Neural progenitor cell (in vitro differentiated cells): Measurements from ENCODE around the gene N4BP3. TPM values are rescaled to one million over a fixed set of nuclear protein-coding genes. Genes with fewer than 3 reads are reported as not detected.
A peak's percentile ranks its signal among the peaks of the same experiment; 100 is the strongest.

ENCODE experiments used
- DNase-seq: peaks from one replicate; pipeline ENCODE4 v3.0.0-alpha.2; 2016; ENCODE audit warnings: low spot score
- H2AFZ ChIP-seq: fragments of 200-600 bp; sonication (generic); replicated peaks from 2 replicates; pipeline ENCODE4 v1.6.1; 2016; ENCODE audit warnings: antibody characterized with exemption
- H3F3A ChIP-seq: fragments of 200-600 bp; sonication (generic); 2 replicates; pipeline ENCODE4 v1.6.1; 2016; ENCODE audit warnings: antibody characterized with exemption, low read depth
- H3K27ac ChIP-seq: fragments of 200-600 bp; sonication (generic); 2 replicates; pipeline ENCODE4 v1.5.1; 2016; ENCODE audit warnings: mild to moderate bottlenecking
- H3K27me3 ChIP-seq: fragments of 200-600 bp; sonication (generic); 2 replicates; pipeline ENCODE4 v1.6.1; 2016; ENCODE audit warnings: mild to moderate bottlenecking, moderate library complexity
- H3K36me3 ChIP-seq: fragments of 200-600 bp; sonication (generic); 2 replicates; pipeline ENCODE4 v1.5.1; 2016
- H3K4me1 ChIP-seq: fragments of 200-600 bp; sonication (generic); 2 replicates; pipeline ENCODE4 v1.6.1; 2016; ENCODE audit warnings: mixed run types
- H3K4me2 ChIP-seq: fragments of 200-600 bp; sonication (generic); 2 replicates; pipeline ENCODE4 v1.6.1; 2016
- H3K4me3 ChIP-seq: fragments of 200-600 bp; sonication (generic); 2 replicates; pipeline ENCODE4 v1.5.1; 2016
- H3K79me2 ChIP-seq: fragments of 200-600 bp; sonication (generic); 2 replicates; pipeline ENCODE4 v1.6.1; 2016; ENCODE audit warnings: low read depth
- H3K9ac ChIP-seq: fragments of 200-600 bp; sonication (generic); 2 replicates; pipeline ENCODE4 v1.6.1; 2016
- H3K9me3 ChIP-seq: fragments of 200-600 bp; sonication (generic); 2 replicates; pipeline ENCODE4 v1.5.1; 2016; ENCODE audit warnings: low read depth
- H4K20me1 ChIP-seq: fragments of 200-600 bp; sonication (generic); 2 replicates; pipeline ENCODE4 v1.6.1; 2016; ENCODE audit warnings: low read depth
- H3K27ac Mint-ChIP-seq: 3 replicates; pipeline ENCODE4 v1.8.0; 2021; ENCODE audit warnings: mixed read lengths
- H3K27me3 Mint-ChIP-seq: 2 replicates; pipeline ENCODE4 v1.8.0; 2022; ENCODE audit warnings: low read depth, mild to moderate bottlenecking, inconsistent platforms, moderate library complexity, mixed read lengths; ENCODE audit not compliant: insufficient read depth
- H3K36me3 Mint-ChIP-seq: 3 replicates; pipeline ENCODE4 v1.8.0; 2021; ENCODE audit warnings: mixed read lengths
- H3K4me1 Mint-ChIP-seq: 3 replicates; pipeline ENCODE4 v1.8.0; 2021; ENCODE audit warnings: mixed read lengths
- H3K4me3 Mint-ChIP-seq: 3 replicates; pipeline ENCODE4 v1.8.0; 2021; ENCODE audit warnings: mild to moderate bottlenecking, moderate library complexity, mixed read lengths
- H3K9me3 Mint-ChIP-seq: 3 replicates; pipeline ENCODE4 v1.8.0; 2020; ENCODE audit warnings: mixed read lengths
- CTCF ChIP-seq: fragments of 200-600 bp; sonication (generic); IDR thresholded peaks from 2 replicates; pipeline ENCODE4 v1.5.1; 2017; ENCODE audit warnings: antibody characterized with exemption, mild to moderate bottlenecking
- EZH2 ChIP-seq: fragments of 200-600 bp; sonication (generic); IDR thresholded peaks from 2 replicates; pipeline ENCODE4 v1.6.1; 2017; ENCODE audit warnings: antibody characterized with exemption, mild to moderate bottlenecking, moderate library complexity
- EZH2phosphoT487 ChIP-seq: fragments of 200-600 bp; sonication (generic); IDR thresholded peaks from 2 replicates; pipeline ENCODE4 v1.6.1; 2017; ENCODE audit warnings: antibody characterized with exemption
- total RNA-seq: library from RNA; depleted of rRNA; stranded (reverse); fragments of >200 nt; gene quantifications from 2 replicates; pipeline ENCODE4 v1.2.3, GENCODE V29; 2015; ENCODE audit warnings: low replicate concordance

N4BP3 gene
- total RNA-seq, 1 donor from 2014 or later = 4.1 TPM

GRCh38 chr5:178108966-178109365 is 4.4 kb upstream of the N4BP3 start:
- Histone ChIP-seq H3K79me2 (peaks cover 8% of the 10 kb centered on the region), H3K4me3 (no peak overlapping the region), H3K9me3 (no peaks in the 10 kb centered on the region), H3F3A (peaks cover 28% of the 10 kb centered on the region), H3K27ac (no peak overlapping the region), H3K4me1 (peaks cover 8% of the 10 kb centered on the region), H3K27me3 (peaks cover 12% of the 10 kb centered on the region), H3K9ac (no peak overlapping the region), H4K20me1 (peaks cover under 1% of the 10 kb centered on the region), H3K36me3 (no peaks in the 10 kb centered on the region), H2AFZ (no peak overlapping the region), H3K4me2 (no peak overlapping the region)
- no peak overlapping the region for H3K27ac Mint-ChIP-seq
- no peaks in the 10 kb centered on the region for H3K36me3 Mint-ChIP-seq
- no peak overlapping the region for H3K4me3 Mint-ChIP-seq
- H3K4me1 Mint-ChIP-seq = peaks cover 17% of the 10 kb centered on the region
- TF ChIP-seq EZH2phosphoT487 (no peak), CTCF (no peak), EZH2 (no peak)
- H3K27me3 Mint-ChIP-seq = peaks cover 11% of the 10 kb centered on the region
- no peaks in the 10 kb centered on the region for H3K9me3 Mint-ChIP-seq
- DNase-seq = no peak

- H3K4me1 Mint-ChIP-seq = peaks cover 25% of the 10 kb centered on the region
- no peaks in the 10 kb centered on the region for H3K36me3 Mint-ChIP-seq
- no peaks in the 10 kb centered on the region for H3K36me3 ChIP-seq
- no peak for DNase-seq
- peaks cover 24% of the 10 kb centered on the region for H3K4me1 ChIP-seq
- no peaks in the 10 kb centered on the region for H3K9me3 ChIP-seq
- TF ChIP-seq CTCF (no peak), EZH2phosphoT487 (no peak), EZH2 (no peak)
- H3K9me3 Mint-ChIP-seq = no peaks in the 10 kb centered on the region
- H4K20me1 ChIP-seq = peaks cover 13% of the 10 kb centered on the region
- H3F3A ChIP-seq = peaks cover 43% of the 10 kb centered on the region
- H3K27me3 Mint-ChIP-seq = peaks cover 11% of the 10 kb centered on the region
- H3K4me3 ChIP-seq = no peak overlapping the region
- H3K9ac ChIP-seq = no peak overlapping the region
- peak overlapping the region; percentile 19 for H3K4me3 Mint-ChIP-seq
- no peak overlapping the region for H3K27ac ChIP-seq
- no peak overlapping the region for H3K4me2 ChIP-seq
- H3K27me3 ChIP-seq = peaks cover 12% of the 10 kb centered on the region
- H3K79me2 ChIP-seq = peaks cover 19% of the 10 kb centered on the region
- peak overlapping the region; percentile 22 for H3K27ac Mint-ChIP-seq
- H2AFZ ChIP-seq = no peak overlapping the region
Measured at GRCh38 chr5:178110511-178110910, 2.8 kb upstream of the N4BP3 start.

GRCh38 chr5:178111925-178112324 is 1.4 kb upstream of the N4BP3 start:
- Mint-ChIP-seq H3K36me3 (no peaks in the 10 kb centered on the region), H3K4me3 (peak overlapping the region; percentile 9), H3K9me3 (no peaks in the 10 kb centered on the region), H3K27ac (peak overlapping the region; percentile 53), H3K4me1 (peaks cover 40% of the 10 kb centered on the region), H3K27me3 (peaks cover 13% of the 10 kb centered on the region)
- no peak overlapping the region for H3K9ac ChIP-seq
- no peaks in the 10 kb centered on the region for H3K36me3 ChIP-seq
- peaks cover 12% of the 10 kb centered on the region for H3K27me3 ChIP-seq
- H3K9me3 ChIP-seq = no peaks in the 10 kb centered on the region
- H3K4me2 ChIP-seq = no peak overlapping the region
- peaks cover 57% of the 10 kb centered on the region for H3F3A ChIP-seq
- no peak for TF ChIP-seq EZH2
- TF ChIP-seq EZH2phosphoT487 = no peak
- TF ChIP-seq CTCF = no peak
- no peak overlapping the region for H2AFZ ChIP-seq
- H3K4me3 ChIP-seq = no peak overlapping the region
- H3K4me1 ChIP-seq = peaks cover 32% of the 10 kb centered on the region
- H4K20me1 ChIP-seq = peaks cover 24% of the 10 kb centered on the region
- no peak overlapping the region for H3K27ac ChIP-seq
- DNase-seq = no peak
- H3K79me2 ChIP-seq = peaks cover 26% of the 10 kb centered on the region
